Stomach (tissue), 9 donors: ENCODE data around the gene KCNK2. TPM values are rescaled to one million over a fixed set of nuclear protein-coding genes. Genes with fewer than 3 reads are reported as not detected.

ENCODE experiments used
- DNase-seq, 2 donors: peaks; one replicate each; pipeline versions ENCODE4 v3.0.0 to v3.0.0-alpha.2; 2013 to 2019
- H3K27ac ChIP-seq, 5 donors: fragments of 200-600 bp in 4 of 5; sonication (generic) in 4 of 5; one replicate each; pipeline ENCODE4 v1.5.1; 2013 to 2019; ENCODE audit warnings: mild to moderate bottlenecking in 1 of 5, moderate library complexity in 1 of 5
- H3K27me3 ChIP-seq, 3 donors: fragments of 200-600 bp; sonication (generic); one replicate each; pipeline ENCODE4 v1.5.1; 2017 to 2019; ENCODE audit warnings: mixed run types in 1 of 3
- H3K36me3 ChIP-seq, 4 donors: fragments of 200-600 bp; sonication (generic); 1 replicate in 3 of 4; 2 replicates in 1 of 4; pipeline ENCODE4 v1.5.1; 2016 to 2019
- H3K4me1 ChIP-seq, 4 donors: fragments of 200-600 bp; sonication (generic); one replicate each; pipeline ENCODE4 v1.5.1; 2016 to 2019
- H3K4me3 ChIP-seq, 4 donors: fragments of 200-600 bp; sonication (generic) in 3 of 4; one replicate each; pipeline ENCODE4 v1.5.1; 2016 to 2019; ENCODE audit warnings: mild to moderate bottlenecking in 1 of 4
- H3K9me3 ChIP-seq, 4 donors: fragments of 200-600 bp; sonication (generic); one replicate each; pipeline ENCODE4 v1.5.1; 2016 to 2019
- EP300 ChIP-seq: sonication (generic); formaldehyde crosslinking; IDR thresholded peaks from one replicate; pipeline ENCODE4 v1.6.1; 2017; ENCODE audit warnings: antibody characterized with exemption
- POLR2A ChIP-seq, 4 donors: fragments of 450-650 bp; IDR thresholded peaks; one replicate each; pipeline ENCODE4 v1.6.1; 2016; ENCODE audit warnings: antibody characterized with exemption in 4 of 4, control low read depth in 2 of 4, mild to moderate bottlenecking in 1 of 4, moderate library complexity in 1 of 4
- POLR2AphosphoS5 ChIP-seq, 3 donors: sonication (generic); formaldehyde crosslinking; IDR thresholded peaks; one replicate each; pipeline ENCODE4 v1.6.1; 2016; ENCODE audit warnings: antibody characterized with exemption in 3 of 3
- WGBS, 5 donors: extraction: QIAGEN DNeasy Blood & Tissue Kit in 3 of 5; methylation state at CpG; one replicate each; pipeline versions ENCODE4 v1.1.5 to v1.1.7; 2013 to 2018; 5-methylcytosine and 5-hydroxymethylcytosine counted together
- intact Hi-C: fragments of 100-400 bp; cut with DNase I; formaldehyde crosslinking; loops from one replicate; pipeline ENCODE4 v1.15.1; 2023; ENCODE audit warnings: low total_unique reads
- polyA plus RNA-seq, 3 donors: library from polyadenylated mRNA; stranded (reverse); fragments of 200-250 nt; gene quantifications; one replicate each; pipeline ENCODE4 v1.2.3, GENCODE V29; 2013
- total RNA-seq, 5 donors: library from RNA; depleted of rRNA; stranded (reverse); fragments of >200 nt; gene quantifications; one replicate each; pipeline versions ENCODE4 v1.1.0 to v1.2.3, GENCODE V29; 2014 to 2016
- TF ChIP-seq, protein P1 (sequence below), 7 experiments: fragments of 450-650 bp in 4 of 7; fragments of 200-600 bp in 3 of 7; sonication (generic) in 3 of 7; IDR thresholded peaks; one replicate each; pipeline ENCODE4 v1.5.1; 2016 to 2019; ENCODE audit warnings: antibody characterized with exemption in 7 of 7, control low read depth in 2 of 7, mild to moderate bottlenecking in 1 of 7
- donor health status: healthy with polysubstance abuse.
- donor health status: Bipolar disorder and iron deficiency.
- donor health status: healthy.

KCNK2 gene
- total and polyA plus RNA-seq, 8 donors = 0.40 to 48.7 (median 3.6) TPM; not detected in 2

DNA sequence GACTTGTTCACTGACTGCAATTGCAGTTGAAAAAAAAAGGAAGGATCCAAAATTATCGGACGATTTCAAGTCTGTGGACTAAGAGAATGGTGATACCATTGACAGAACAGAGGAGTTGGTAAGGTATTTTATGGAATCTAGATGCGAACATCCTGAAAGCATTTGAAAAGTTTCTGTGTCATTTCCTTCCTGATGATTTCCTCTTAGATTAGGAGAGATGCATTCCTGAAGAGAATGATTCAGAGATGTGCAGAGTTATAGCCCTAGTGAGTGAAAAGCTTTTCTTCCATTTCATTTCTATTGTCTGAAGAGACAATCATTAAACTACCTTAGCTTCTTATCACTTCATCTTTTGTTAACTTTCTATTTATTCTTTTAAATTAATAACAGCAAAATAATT is 200.0 kb downstream of the KCNK2 start:
- WGBS, 5 donors = 76 to 89% (median 84%) methylated on average over 3 of the region's 3 CpGs
- TF ChIP-seq POLR2A (IDR thresholded peaks at IDR 0.05) (no peak), EP300 (no peak), POLR2AphosphoS5 (IDR thresholded peaks at IDR 0.05) (no peak)
- TF ChIP-seq, protein P1, sequence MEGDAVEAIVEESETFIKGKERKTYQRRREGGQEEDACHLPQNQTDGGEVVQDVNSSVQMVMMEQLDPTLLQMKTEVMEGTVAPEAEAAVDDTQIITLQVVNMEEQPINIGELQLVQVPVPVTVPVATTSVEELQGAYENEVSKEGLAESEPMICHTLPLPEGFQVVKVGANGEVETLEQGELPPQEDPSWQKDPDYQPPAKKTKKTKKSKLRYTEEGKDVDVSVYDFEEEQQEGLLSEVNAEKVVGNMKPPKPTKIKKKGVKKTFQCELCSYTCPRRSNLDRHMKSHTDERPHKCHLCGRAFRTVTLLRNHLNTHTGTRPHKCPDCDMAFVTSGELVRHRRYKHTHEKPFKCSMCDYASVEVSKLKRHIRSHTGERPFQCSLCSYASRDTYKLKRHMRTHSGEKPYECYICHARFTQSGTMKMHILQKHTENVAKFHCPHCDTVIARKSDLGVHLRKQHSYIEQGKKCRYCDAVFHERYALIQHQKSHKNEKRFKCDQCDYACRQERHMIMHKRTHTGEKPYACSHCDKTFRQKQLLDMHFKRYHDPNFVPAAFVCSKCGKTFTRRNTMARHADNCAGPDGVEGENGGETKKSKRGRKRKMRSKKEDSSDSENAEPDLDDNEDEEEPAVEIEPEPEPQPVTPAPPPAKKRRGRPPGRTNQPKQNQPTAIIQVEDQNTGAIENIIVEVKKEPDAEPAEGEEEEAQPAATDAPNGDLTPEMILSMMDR (IDR thresholded peaks at IDR 0.05) = no peak

DNA sequence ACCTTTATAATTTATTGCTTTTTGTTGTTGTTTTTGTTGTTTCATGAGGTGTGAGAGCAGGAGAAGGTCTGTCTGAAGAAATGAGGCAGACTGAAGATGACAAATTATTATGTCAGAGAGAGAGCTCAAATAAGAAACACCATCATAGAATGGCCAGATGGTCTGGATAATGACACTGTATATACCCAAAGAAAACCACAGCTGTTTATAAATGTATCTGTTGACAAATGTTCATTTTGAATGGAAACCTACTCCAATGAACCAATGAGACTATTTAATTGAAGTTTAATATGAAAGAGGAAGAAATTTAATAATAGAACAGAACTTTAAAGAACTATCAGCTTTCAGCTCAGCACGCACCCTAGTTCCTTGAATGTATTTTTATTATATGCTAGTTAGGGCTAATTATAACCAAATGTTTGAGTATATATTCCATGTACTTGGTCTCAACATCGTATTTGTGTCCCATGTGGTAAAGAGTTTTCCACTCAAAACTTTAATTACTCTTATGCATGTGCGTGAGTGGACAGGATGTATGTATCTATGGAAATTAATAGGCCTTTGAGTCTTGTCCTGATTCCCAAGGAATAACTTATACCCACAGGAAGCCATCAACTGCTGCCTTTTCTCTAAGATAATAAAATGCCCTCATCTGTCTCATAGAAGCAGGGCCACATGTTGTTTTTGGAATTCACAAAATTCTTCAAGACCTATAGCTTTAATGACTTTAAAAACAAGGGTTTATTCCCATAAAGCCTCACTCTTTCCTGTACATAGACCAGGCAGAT is 202.7 kb downstream of the KCNK2 start:
- Histone ChIP-seq H3K27me3 (no peaks in the 10 kb centered on the region), H3K27ac (no peak overlapping the region), H3K4me1 (no peaks in the 10 kb centered on the region), H3K36me3 (no peaks in the 10 kb centered on the region), H3K9me3 (no peaks in the 10 kb centered on the region), H3K4me3 (no peak overlapping the region)
- DNase-seq = no peak
- WGBS, 5 donors = 70 to 83% (median 77%) methylated on average over 3 of the region's 3 CpGs
- TF ChIP-seq EP300 (no peak), POLR2AphosphoS5 (IDR thresholded peaks at IDR 0.05) (no peak), POLR2A (IDR thresholded peaks at IDR 0.05) (no peak)
- TF ChIP-seq, protein P1 (IDR thresholded peaks at IDR 0.05) = no peak
- intact Hi-C loops = no loop called here

More for the DNA sequence above, 200.0 kb downstream of the KCNK2 start:
- H3K27ac ChIP-seq = no peak overlapping the region
- no peak for DNase-seq
- H3K36me3 ChIP-seq = no peaks in the 10 kb centered on the region
- intact Hi-C loops = no loop called here
- H3K4me3 ChIP-seq = no peak overlapping the region
- H3K4me1 ChIP-seq = no peaks in the 10 kb centered on the region
- H3K27me3 ChIP-seq = no peaks in the 10 kb centered on the region
- no peaks in the 10 kb centered on the region for H3K9me3 ChIP-seq
